SIG-M5 treated with dmso at 0.1 percent for 504 hours (cell line): ENCODE results near the gene ZNF609.

Source experiments
- DNase-seq: peaks from one replicate; lab custom pipeline; 2025; ENCODE audit not compliant: unreplicated experiment; lab: John Stamatoyannopoulos, UW

ZNF609 gene, protein sequence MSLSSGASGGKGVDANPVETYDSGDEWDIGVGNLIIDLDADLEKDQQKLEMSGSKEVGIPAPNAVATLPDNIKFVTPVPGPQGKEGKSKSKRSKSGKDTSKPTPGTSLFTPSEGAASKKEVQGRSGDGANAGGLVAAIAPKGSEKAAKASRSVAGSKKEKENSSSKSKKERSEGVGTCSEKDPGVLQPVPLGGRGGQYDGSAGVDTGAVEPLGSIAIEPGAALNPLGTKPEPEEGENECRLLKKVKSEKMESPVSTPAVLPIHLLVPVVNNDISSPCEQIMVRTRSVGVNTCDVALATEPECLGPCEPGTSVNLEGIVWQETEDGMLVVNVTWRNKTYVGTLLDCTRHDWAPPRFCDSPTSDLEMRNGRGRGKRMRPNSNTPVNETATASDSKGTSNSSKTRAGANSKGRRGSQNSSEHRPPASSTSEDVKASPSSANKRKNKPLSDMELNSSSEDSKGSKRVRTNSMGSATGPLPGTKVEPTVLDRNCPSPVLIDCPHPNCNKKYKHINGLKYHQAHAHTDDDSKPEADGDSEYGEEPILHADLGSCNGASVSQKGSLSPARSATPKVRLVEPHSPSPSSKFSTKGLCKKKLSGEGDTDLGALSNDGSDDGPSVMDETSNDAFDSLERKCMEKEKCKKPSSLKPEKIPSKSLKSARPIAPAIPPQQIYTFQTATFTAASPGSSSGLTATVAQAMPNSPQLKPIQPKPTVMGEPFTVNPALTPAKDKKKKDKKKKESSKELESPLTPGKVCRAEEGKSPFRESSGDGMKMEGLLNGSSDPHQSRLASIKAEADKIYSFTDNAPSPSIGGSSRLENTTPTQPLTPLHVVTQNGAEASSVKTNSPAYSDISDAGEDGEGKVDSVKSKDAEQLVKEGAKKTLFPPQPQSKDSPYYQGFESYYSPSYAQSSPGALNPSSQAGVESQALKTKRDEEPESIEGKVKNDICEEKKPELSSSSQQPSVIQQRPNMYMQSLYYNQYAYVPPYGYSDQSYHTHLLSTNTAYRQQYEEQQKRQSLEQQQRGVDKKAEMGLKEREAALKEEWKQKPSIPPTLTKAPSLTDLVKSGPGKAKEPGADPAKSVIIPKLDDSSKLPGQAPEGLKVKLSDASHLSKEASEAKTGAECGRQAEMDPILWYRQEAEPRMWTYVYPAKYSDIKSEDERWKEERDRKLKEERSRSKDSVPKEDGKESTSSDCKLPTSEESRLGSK (N-terminal part only)

DNA sequence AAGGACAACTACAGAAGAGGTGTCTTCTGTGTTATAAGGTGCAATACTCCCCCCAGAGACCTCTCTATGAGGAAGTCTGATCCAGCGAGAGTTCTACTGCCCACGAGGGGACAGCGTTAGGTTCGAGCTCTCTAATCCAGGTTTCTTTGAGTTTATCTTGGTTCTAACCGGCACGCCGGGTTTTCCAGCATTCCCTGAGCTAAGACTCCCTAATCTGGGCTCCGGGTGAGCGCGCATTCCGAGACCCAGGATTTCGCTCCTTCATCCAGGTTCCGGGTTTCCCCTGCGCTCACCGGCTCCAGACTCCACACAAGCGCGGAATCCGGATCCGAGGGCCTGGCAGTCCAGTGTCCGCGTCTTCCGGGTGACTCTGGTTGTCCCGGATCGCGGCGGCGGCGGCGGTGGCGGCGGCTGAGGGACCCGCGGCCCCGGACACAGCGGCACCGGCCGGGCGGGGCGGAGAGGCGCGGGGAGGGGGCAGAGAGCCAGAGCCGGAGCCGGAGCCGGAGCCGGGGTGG lies at the start of gene ZNF609:
TSS of gene ZNF609 (plus strand) at position 373 of the 518 bp plus-strand sequence. CDS start 38,842 bp downstream, outside the sequence.
- DNase-seq = peak; percentile 82

DNA sequence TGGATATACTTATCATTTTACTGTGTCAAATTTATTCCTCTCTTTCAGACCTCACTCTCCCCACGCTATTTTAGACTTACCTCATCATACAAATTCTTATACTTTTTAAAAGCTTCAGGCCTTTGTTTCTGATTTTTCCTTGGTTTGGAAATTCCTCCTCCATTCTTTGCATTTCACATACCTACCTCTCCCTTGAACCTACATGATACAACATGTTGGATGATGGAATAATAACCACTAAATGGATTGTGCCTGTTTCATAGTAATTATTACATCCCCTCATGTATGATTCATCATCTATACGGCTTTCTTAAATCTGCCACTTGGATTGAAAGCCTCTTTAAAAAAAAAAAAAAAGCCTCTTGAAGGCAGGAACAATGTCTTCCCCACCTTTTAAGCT lies 48.2 kb upstream of the ZNF609 start:
- DNase-seq = no peak

DNA sequence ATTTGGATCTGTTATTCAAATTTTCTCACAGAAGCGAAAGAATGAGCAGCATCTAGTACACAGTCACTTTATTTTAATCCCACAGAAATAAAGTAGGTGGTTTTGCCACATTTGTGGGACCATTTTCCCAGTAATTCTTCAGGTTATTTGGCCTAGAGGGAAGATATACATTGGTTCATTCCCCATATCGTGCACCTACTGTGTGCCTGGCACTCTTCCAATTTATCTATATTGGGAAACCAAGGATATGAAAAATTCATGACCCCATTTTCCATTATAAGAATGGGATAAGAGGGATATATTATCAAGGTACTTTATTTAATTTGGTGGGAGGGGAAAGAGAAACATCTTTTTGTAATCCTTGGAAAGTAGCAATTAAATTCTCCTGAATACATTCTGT lies 37.7 kb upstream of the ZNF609 start:
- DNase-seq = no peak

DNA sequence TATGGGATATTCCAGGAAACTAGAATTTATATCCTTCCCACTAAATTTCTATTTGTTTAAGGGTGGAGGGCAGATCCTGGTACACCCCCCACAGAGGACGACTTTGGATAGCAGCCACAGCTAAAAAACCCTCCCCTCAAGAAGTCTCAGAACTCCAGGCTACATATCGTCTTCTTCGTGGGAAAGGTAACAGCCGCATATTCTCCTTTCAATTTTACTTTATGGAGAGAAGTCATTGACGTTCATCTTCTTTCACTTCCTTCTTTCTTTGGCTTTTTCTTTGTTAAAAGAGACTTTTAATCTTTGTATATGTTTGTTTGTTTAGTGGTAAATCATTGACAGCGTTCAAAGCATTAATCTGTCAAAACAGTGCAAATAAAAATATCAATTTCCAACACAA lies 36.4 kb upstream of the ZNF609 start:
- DNase-seq = no peak

DNA sequence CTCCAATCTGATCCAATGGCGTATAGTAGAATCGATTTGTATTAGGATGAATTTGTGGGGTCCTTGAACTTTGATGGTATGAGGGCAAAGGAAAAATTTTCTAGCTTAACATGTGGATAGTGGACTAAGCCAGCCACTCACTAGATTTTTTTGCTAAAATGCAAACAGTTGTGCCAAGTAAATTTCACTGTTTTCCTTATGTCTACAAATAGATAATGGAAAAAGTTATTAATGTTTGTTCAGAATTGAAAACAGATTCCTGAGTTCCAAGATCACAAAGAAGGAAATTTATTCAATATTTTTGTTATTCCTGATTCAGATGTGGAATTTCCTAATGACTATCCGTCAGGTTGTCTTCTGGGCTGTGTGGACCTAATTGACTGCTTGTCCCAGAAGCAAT lies 35.2 kb upstream of the ZNF609 start:
- DNase-seq = no peak

DNA sequence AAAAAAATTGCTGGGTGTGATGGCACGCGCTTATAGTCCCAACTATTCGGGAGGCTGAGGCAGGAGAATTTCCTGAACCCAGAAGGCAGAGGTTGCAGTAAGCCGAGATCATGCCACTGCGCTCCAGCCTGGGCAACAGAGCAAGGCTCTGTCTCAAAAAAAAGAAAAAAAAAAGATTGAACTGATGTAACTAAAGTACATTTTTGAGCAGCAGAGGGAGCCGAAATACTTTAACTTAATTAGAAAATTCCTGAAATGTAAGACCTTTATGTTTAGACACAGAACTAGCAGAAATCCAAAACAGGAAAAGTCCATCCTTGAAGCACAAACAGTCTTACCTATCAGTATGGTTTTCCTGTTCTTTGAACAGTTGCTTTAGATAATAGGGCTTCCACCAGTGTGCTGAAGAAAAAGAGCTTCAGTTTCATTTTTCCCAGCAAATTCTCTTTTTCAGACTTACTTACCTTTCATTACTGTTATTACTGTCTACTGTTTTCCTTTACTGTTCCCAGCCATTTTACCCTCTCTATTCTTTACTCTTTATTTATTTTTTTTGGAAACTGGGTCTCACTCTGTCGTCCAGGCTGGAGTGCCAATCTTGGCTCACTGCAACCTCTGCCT lies 33.4 kb upstream of the ZNF609 start:
- no peak for DNase-seq

DNA sequence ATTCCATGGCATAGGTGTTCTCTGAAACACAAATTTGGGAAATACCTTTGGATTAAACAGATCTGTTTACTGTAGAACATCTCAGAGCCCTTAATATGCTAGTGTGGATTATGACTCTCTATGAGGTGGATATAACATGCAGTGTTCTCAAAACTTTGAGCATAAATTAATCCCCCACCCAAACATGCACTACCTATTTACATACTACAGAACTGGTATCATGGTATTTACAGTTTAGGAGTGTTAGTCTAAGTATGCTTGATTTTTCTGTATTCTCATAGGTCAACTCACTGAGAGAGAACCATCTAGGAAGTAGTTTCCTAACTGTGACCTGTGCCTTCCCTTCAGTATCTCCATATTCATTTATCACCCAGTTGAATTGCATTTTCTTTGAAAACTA lies 30.9 kb upstream of the ZNF609 start:
- no peak for DNase-seq

DNA sequence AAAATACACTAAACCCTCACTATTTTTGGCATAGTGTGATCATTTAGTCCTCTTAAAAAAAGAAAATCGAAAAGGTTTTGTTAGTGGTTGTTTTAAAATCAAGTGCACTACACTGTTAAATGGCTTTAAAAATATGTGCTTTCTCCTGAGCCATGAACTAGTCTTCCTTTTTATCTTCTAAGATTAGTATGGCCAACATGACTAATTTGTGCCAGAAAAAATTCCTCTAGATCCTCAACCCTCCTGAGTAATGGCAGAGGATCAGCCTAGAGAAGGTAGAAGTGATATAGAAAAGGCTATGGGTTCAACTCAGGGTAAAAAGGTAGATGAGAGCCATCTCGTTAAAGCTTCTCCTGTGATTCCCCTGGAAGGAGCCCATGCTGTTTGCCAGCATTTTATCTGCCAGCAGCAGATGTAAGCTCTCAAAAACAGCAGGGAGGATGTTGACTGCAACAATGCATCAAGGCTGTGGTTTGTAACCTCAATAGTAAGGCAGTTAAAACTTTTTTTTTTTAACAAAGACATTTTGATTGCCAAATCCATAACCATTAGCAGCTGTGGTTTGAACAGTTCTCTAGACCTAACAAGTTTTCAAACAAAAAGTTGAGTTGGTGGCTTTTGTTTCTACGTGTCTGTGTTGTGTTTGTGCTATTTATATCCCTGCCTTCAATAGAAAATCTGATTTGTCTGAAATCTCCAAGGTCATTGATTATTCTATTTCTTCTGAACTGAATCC lies 30.2 kb upstream of the ZNF609 start:
- DNase-seq = peak; percentile 89

DNA sequence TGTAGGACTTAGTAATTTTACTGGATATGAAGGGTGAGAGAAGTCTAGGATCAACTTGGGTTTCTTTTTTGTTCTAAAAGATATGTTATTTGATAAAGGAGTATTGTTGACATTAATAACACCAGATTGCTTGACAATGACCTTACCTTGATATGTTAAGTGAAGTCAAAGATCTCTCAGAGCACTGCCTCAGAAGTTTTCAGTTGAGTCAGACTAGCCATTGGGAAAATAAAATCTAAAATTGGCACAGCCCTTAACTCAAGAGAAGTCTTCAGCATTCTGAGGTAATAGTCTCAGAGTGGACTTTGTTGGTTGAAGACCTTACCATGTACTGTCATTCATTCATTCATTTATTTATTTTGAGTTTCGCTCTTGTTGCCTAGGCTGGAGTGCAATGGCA lies 22.4 kb upstream of the ZNF609 start:
- no peak for DNase-seq

DNA sequence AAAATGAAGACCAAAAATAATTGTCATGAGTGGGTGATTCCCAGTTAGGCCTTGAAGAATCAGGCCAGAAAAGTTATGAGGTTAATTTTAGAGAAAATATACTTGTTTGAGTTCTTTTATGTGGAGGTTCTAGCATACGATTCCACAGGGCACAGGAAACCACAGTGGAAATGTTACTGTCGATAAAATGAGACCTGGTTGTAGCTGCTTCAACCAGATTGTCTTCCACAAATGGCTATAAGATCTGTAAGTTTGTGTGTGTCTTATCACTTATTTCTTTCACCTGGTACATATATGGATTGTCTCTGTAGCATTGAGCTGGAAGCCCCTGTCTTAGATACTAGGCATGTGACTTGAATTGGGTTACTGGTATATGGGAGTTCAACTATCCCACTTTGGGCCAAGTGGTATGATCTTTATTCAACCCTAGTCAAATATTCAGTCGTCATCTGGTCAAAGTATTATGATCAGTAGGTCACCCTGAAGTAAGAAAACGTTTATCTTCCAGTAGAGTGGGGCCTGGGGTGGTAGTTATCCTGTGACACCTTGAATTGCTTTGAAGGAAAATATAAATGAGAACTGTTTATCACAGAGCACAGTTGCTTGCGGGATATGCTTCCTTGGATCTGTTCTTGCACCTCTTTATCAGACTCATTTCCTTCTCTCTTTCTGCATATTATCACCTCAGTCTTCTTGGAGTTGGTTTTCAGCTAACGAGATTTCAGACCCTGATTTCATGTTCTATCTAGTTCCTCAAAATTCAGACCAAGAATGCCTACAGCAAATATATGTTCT lies 21.5 kb upstream of the ZNF609 start:
- DNase-seq = no peak

DNA sequence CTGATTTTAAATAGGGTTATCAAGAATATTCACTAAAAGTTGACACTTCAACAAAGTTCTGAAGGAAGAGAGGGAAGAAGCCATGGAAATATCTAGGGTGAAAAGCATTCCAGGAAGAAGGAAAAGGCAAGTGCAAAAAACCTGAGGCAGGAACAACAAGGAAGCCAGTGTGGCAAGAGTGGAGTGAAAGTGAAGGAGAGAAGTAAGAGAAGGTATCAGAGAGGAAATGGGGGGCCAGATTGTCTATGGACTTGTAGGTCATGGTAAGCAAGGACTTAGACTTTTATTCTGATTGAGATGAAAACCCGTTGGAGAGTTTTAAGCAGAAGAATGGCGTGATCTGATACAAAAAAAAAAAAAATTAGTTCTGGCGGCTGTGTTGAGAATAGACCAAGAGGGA lies 18.5 kb upstream of the ZNF609 start:
- no peak for DNase-seq

DNA sequence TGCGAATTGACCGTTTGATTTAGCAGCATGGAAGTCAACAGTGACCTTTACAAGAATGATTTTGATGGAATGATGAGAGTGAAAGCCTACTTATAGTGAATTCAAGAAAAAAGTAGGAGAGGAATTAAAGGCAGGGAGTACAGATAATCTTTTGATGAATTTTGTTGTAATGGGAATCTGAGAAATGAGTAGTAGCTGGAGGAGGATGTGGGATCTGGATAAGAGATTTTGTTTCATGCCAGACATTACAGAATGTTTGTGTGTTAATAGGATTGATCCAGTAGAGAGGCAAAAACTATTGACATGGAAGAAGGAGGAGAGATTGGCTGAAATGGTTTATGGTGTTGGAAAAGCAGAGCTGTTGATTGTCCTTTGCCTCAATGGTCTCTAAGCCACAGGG lies 17.4 kb upstream of the ZNF609 start:
- no peak for DNase-seq

DNA sequence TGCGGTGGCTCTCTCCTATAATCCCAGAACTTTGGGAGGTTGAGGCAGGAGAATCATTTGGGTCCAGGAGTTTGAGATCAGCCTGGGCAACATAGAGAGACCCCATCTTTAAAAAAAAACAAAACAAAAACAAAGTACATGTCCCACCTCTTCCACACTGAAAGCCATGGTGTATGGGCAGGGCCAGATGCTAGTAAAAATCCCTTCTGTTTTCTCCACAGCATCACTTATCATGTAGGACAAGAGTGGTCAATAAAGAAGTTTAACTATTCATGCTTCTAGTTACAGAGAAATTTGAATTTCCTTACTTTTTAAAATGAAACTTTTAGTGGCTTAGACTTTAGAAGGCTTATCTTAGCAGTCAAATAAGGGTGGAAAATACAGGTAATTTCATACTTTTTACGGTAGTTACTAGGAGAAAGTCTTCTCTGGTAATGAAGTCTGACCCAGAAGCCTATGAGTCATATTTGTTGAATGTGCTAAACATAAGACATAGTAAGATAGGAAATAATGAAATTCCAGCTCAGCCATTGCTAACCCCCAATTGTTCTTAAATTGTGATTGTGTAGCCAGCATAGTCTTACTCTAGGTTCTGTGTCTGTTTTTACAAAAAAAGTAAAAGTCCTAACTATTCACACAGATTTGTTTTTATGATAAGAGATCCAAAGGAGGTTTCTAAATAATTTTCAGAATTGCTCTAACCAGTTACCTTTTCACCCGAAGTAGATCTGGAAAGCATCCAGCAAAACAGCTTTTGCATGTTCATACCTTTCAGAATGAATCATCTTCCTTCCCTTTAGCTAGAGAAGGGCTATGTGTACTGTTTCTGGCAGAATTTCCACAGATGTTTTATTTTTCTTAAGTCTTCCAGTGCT lies 16.4 kb upstream of the ZNF609 start:
- DNase-seq = no peak

DNA sequence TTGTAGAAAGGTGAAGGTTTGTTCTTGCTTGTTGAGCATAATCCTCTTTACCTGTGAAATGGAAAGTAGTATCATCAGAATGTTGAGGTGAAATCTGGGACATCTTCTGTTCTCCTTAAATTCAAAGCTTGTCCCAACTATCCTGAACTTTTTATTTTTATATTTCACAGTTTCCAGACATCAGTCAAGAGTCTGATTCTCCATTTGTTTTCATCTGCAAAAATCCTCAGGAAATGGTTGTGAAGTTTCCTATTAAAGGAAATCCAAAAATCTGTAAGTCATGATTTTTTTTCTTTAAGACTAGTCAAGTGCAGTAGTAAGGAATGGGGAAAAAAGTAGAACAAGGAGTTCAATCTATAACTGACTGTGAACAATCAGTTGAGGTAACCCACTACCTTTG lies 15.5 kb upstream of the ZNF609 start:
- no peak for DNase-seq

DNA sequence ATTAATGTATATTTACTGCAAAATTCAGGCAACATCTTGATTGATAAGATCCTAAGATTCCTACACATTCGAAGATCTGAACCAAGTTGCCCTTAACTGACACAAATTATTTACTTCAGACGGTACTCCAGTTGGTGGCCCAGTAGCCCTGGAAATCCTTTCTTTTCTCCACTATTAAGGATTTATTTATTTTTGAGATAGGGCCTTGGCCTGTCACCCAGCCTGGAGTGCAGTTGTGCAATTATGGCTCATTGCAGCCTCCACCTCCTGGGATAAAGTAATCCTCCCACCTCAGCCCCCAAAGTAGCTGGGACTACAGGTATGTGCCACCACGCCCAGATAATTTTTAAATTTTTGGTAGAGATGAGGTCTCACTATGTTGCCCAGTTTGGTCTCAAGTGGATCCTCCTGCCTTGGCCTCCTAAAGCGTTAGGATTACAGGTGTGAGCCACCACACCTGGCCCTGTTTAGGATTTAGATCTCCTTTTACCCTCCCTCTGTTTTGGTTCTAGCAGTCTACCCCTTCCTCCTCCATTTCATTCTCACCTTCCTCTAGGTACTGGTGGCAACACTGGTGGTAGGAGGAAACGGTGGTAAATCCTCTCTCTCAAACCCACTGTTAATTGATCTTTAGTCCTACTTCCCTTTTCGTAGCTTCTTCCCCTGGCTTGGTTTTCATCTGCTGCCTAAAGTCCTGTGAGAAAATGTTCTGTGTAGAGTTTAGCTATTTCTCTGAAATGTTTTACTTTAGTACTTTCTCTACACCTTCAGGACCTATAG lies 12.7 kb upstream of the ZNF609 start:
- DNase-seq = peak; percentile 68

DNA sequence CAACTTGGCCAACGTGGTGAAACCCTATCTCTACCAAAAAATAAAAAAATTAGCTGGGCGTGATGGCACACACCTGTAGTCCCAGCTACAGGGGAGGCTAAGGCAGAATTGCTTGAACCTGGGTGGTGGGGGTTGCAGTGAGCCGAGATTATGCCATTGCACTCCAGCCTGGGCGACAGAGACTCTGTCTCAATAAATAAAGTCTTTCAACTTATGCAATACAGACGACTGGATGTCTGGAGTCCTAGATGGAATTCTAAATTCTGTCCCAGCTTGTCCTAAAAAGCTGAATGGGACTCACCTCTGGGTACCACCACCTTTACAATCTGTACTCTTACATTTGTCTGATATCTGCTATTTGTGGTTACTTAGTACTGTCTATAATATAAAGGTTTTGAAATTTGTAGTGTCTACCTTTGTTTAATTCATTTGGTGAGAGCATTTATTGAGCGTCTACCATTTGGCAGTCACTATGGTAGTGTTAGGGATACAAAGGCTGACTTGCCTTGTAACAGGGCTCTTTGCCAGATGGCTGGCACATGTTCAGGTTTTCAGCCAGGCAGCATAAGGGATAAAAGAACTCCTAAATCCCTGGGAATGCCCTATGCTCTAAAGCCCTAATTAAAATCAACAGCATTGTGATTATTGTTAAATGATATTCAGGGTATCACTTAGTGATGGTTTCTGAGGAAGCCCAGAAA lies 7.2 kb upstream of the ZNF609 start:
- no peak for DNase-seq

DNA sequence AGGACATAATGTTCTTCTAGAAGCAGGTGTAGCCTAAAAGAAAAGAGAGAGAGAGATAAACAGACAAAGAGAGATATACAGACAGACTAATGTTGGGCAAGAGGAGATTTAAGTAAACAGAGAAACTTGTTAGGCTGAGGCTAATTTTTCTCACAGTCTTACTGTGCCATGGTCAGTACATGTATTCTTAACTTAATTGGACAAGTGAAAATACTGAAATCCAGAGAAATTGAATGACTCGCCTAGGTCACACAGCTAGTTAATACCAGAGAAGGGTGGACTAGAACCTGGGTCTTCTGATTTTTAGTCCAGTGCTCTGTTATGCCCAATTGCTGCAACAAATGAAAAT lies 6.7 kb upstream of the ZNF609 start:
- no peak for DNase-seq
